Stimulated activated CD4-positive, alpha-beta T cell treated with anti-CD3 and anti-CD28 coated beads, Interleukin-4, amount 100 ng/mL, for 24 hours (primary cell): Measurements from ENCODE around the gene FSD1L.
"Not testable (repeated sequence)": the region's sequence is repeated elsewhere in the genome, so short reads cannot be mapped to it uniquely, and the experiment has no call there.

Experiments
- DNase-seq: peaks from one replicate; pipeline ENCODE4 v3.0.0-alpha.2; 2020

The FSD1L gene

GRCh38 chr9:105496826-105497225, 49.0 kb downstream of the FSD1L start:
- DNase-seq, result no peak

DNA sequence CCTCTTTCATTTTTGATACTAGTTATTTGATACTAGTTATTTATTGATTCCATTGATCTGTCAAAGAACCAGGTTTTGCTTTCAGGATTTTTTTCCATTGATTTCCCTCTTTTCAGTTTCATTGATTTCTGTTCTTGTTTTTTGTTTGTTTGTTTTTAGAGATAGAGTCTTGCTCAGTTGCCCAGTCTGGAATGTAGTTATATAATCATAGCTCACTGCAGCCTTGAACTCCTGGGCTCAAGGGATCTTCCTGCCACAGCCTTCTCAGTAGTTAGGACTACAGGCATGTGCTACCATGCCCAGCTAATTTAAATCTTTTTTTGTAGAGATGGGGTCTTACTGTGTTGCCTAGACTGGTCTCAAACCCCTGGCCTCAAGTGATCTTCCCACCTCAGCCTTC, 49.9 kb downstream of the FSD1L start:
- DNase-seq, result no peak

DNA sequence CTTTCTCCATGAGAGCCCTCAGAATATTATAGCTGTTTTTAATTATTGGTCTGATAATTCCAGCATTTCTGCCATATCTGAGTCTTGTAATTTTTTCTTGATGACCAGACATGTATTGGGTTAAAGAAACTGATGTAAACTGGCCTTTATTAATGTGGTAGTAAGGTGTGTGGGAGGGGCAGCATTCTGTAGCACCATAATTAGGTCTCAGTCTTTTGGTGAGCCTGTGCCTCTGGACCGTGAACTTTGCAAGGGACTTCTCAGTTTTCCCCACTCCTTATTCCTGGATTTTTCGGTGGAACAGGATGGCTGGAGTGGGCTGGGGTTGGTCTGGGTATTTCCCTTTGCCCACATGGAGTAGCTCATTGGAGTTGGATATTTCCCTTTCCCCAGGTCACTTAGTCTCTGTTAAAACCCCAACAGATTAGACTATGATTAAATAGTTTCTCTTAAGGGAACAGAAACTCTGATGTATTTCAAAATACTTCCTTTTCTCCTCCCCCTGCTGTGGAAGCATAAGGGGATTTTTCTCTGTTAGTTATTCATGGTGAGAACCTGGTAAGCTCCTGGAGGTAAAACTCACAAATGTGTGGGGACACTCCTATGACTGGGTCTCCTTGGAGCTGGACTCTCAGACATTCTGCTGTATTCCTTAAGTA, 52.4 kb downstream of the FSD1L start:
- no peak for DNase-seq

DNA sequence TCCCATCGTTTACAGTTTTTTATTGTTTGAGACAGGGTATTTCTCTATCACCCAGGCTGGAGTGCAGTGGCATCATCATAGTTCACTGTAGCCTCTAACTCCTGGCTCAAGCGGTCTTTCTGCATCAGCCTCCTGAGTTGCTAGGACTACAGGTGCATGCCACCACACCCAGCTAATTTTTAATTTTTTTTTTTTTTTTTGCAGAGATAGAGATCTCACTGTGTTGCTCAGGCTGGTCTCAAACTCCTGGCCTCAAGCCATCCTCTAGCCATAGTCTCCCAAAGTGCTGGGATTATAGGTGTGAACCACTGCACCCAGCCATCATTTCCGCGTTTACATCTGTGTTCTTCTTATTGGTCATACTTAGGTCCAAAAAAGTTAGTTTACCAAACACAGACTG, 53.6 kb downstream of the FSD1L start:
- DNase-seq, result no peak

DNA sequence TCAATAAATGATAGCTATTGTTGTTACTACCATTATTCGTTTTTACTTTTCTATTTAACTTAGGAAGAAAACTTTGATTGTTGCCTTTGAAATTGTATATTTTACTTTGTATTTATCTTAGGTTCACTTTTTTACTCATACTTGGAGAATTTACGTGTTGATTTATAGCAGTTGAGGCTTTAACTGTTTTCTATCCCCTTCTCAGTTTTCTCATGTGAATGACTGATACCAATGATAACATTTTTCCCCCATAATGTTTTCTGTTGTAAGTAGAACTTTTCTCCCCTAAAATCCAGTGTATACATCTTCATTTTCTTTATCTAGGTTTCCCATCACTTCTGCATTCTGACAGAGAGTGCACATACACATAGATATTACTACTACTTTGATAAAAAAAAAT, 54.4 kb downstream of the FSD1L start:
- no peak for DNase-seq

- no peak for DNase-seq
Observed at GRCh38 chr9:105503881-105504280, 56.0 kb downstream of the FSD1L start.

GRCh38 chr9:105507096-105507790, 59.4 kb downstream of the FSD1L start:
- no peak for DNase-seq

GRCh38 chr9:105508530-105508929, 60.7 kb downstream of the FSD1L start:
- DNase-seq, result no peak

DNA sequence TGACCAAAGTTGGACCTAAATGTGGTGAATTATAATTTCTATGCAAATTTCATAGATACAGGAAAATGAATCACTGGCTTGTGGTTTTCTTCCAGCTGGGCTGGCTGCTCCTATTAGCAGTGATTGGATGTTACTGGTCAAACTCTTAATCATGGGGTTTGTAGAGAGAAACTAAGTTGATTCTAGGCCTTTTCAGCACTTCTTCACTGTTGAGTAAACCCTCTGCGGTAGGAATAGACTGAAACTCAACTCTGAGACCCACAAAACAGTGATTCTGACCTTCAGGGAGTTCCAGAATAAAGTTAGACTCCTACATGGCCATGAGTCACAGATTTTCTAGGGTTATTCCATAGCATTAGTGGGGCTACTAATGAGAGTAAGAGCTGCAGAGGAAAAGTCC, 62.2 kb downstream of the FSD1L start:
- DNase-seq, result no peak

DNA sequence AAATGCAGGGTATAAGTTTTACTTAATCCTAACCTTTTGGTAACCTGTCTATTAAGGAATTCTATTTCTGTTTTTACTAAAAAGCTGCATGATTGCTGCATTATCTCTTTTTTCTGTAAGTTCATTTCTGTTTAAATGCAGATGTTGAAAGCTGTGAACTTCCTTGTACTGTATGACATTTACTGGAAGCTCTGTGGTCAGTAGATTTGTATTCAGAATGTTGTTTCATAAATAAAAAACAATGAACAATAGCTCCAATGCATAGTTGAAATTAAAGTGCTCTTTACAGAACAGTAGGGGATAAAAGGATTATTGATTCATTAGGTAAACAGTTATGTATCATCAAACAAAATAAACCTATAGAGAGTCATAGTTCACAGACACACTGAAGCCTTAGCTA, 63.6 kb downstream of the FSD1L start:
- no peak for DNase-seq

GRCh38 chr9:105515811-105516413, 68.1 kb downstream of the FSD1L start:
- no peak for DNase-seq

- DNase-seq, result peak; percentile 18
Observed at GRCh38 chr9:105519710-105520369, 72.0 kb downstream of the FSD1L start.

GRCh38 chr9:105520992-105521391, 73.2 kb downstream of the FSD1L start:
- DNase-seq, result not testable (repeated sequence)

DNA sequence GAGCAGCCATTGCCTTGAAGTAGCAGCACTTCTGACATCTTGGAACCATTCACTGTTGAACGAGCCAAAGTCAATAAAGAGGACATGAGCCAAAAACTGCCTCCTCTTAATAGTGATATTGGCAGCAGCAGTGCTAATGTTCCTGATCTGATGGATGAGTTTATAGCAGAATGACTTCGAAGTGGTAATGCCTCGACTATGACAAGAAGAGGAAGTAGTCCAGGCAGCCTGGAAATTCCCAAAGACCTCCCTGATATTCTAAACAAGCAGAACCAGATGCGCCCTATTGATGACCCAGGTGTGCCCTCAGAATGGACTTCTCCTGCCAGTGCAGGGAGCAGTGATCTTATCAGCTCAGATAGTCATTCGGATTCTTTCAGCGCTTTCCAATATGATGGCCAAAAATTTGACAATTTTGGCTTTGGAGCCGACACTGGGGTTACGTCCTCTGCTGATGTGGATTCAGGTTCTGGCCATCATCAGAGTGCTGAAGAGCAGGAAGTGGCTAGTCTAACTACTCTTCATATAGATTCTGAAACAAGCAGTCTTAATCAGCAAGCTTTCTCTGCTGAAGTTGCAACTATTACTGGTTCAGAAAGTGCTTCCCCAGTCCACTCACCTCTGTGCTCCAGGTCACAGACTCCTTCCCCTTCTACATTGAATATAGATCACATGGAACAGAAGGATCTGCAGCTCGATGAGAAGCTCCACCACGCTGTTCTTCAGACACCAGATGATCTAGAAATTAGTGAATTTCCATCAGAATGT, 75.0 kb downstream of the FSD1L start:
- DNase-seq, result not testable (repeated sequence)

- no peak for DNase-seq
Observed at GRCh38 chr9:105531530-105531929, 83.7 kb downstream of the FSD1L start.

GRCh38 chr9:105535920-105536668, 88.3 kb downstream of the FSD1L start:
- no peak for DNase-seq

DNA sequence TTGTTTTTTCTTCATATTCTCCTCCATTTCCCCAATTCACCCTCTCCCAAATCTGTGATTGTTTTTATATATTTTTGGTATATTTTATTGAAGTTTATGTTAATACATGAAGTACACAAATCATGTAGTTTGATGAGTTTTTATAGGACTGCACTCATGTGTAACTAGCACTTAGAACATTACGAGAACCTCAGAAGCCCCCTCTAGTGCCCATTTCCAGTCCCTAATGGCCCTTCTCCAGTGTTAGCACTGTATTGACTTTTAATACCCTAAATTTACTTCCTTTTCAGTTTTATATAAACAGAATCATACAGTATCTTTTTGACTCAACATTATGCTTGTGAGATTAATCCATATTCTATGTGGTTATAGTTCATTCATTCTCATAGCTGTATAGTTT, 91.6 kb downstream of the FSD1L start:
- no peak for DNase-seq

- no peak for DNase-seq
Observed at GRCh38 chr9:105541838-105542237, 94.0 kb downstream of the FSD1L start.

GRCh38 chr9:105554042-105554441, 106.2 kb downstream of the FSD1L start:
- no peak for DNase-seq

DNA sequence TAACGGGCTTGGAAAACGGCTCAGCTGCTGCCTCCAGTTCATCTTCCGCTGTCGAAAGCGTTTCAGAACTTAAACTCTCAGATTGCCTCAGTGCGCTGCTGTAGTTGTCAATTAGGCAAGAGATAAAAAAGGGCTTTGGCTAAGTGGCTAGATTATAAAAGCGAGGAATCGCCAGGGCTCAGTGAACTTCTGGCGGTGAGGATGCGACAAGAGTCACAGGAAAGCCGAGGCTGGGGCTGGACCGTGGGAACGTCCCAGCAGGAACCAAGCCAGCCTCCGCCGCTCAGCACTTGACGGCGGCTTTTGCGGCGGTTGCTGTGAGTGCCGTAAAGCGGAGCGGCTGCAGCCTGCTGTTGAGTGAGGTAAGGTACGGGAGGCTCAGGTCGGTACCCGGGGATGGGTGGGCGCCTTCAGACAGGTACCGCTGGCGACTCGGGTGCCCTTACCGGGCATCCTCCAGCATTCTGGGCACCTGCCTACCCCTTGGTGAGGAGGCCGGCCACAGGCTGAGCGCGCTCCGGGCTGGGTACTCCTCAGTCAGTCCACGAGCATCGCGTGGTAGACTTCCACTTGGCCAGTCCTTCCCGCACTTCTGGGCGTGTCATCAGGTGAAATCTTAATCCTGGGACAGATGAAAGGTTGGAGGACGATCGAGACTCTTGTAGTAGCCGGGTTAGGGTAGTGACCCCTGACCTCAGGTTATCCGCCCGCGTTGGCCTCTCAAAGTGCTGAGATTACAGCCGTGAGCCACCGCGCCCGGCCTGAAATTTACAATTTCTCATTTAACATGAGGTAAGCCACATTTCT, 110.2 kb downstream of the FSD1L start, which contains the start of gene FKTN:
FKTN (plus strand) TSS at position 328 of the 807 bp plus-strand sequence. CDS start 16,902 bp downstream, outside the sequence.
- DNase-seq, result peak; percentile 83

- no peak for DNase-seq
Observed at GRCh38 chr9:105572455-105572854, 124.6 kb downstream of the FSD1L start.
